Keratinocyte (primary cell): ENCODE results near the gene ULK4. TPM values are rescaled to one million over a fixed set of nuclear protein-coding genes. Genes with fewer than 3 reads are reported as not detected.

Experiments
- DNase-seq: peaks from one replicate; pipeline ENCODE4 v3.0.0-alpha.2; 2011; ENCODE audit warnings: low read depth, missing footprints, low spot score
- FAIRE-seq: peaks from 2 replicates; lab custom pipeline; 2011; peaks lifted over from hg19 to GRCh38; lab: Jason Lieb, UNC
- H2AFZ ChIP-seq: 2 replicates; pipeline ENCODE4 v1.6.0; 2012; ENCODE audit warnings: low read length, control low read depth, inconsistent platforms; ENCODE audit not compliant: control insufficient read depth
- H3K27ac ChIP-seq: 2 replicates; pipeline ENCODE4 v1.5.1; 2011; ENCODE audit warnings: low read length; ENCODE audit not compliant: control insufficient read depth, insufficient read depth
- H3K27me3 ChIP-seq: 3 replicates; pipeline ENCODE4 v1.6.0; 2011; ENCODE audit warnings: low read length; ENCODE audit not compliant: control insufficient read depth, insufficient read depth; ENCODE audit errors: extremely low read depth
- H3K36me3 ChIP-seq, 2 experiments: 2 replicates in 1 of 2; 3 replicates in 1 of 2; pipeline ENCODE4 v1.5.1; 2011; ENCODE audit warnings: low read length in 2 of 2, mild to moderate bottlenecking in 1 of 2; ENCODE audit not compliant: control insufficient read depth in 2 of 2, insufficient read depth in 2 of 2; ENCODE audit errors: extremely low read depth in 1 of 2
- H3K4me1 ChIP-seq: 3 replicates; pipeline ENCODE4 v1.5.1; 2011; ENCODE audit warnings: low read length; ENCODE audit not compliant: control insufficient read depth, insufficient read depth; ENCODE audit errors: extremely low read depth
- H3K4me2 ChIP-seq: 3 replicates; pipeline ENCODE4 v1.6.0; 2011; ENCODE audit warnings: low read depth, low read length; ENCODE audit not compliant: control insufficient read depth, insufficient read depth; ENCODE audit errors: extremely low read depth
- H3K4me3 ChIP-seq, 3 experiments: fragments of 200-600 bp in 1 of 3; sonication (generic) in 1 of 3; 2 replicates in 2 of 3; 3 replicates in 1 of 3; pipeline ENCODE4 v1.5.1; 2011 to 2016; ENCODE audit warnings: low read length in 3 of 3, mild to moderate bottlenecking in 3 of 3, control low read depth in 2 of 3, inconsistent platforms in 1 of 3, low read depth in 1 of 3, mixed read lengths in 1 of 3, mixed run types in 1 of 3, moderate library complexity in 1 of 3; ENCODE audit not compliant: control insufficient read depth in 2 of 3, insufficient read depth in 2 of 3; ENCODE audit errors: extremely low read depth in 1 of 3
- H3K79me2 ChIP-seq: 2 replicates; pipeline ENCODE4 v1.6.0; 2012; ENCODE audit warnings: low read length; ENCODE audit not compliant: control insufficient read depth, insufficient read depth
- H3K9ac ChIP-seq: 3 replicates; pipeline ENCODE4 v1.6.0; 2011; ENCODE audit warnings: low read length; ENCODE audit not compliant: control insufficient read depth, insufficient read depth; ENCODE audit errors: extremely low read depth
- H3K9me1 ChIP-seq: 3 replicates; pipeline ENCODE4 v1.6.0; 2011; ENCODE audit warnings: low read length; ENCODE audit not compliant: control insufficient read depth, insufficient read depth; ENCODE audit errors: extremely low read depth
- H3K9me3 ChIP-seq: 2 replicates; pipeline ENCODE4 v1.5.1; 2012; ENCODE audit warnings: low read depth, low read length; ENCODE audit not compliant: control insufficient read depth
- H4K20me1 ChIP-seq: 3 replicates; pipeline ENCODE4 v1.6.0; 2011; ENCODE audit warnings: low read length; ENCODE audit not compliant: control insufficient read depth, insufficient read depth; ENCODE audit errors: extremely low read depth
- EZH2 ChIP-seq: IDR thresholded peaks from one replicate; pipeline ENCODE4 v1.6.1; 2012; ENCODE audit warnings: inconsistent platforms, mild to moderate bottlenecking, low read length, moderate library complexity
- dilution Hi-C: fragments of 300-500 bp; cut with MboI; formaldehyde crosslinking; loops from one replicate; pipeline ENCODE4 v1.7.0; 2020; ENCODE audit warnings: low sequenced_read_pairs; ENCODE audit not compliant: extremely low pct_ligation_motif_present
- polyA plus RNA-seq, 5 experiments: library from polyadenylated mRNA; depleted of rRNA in 3 of 5; stranded (reverse) in 3 of 5; stranded (forward) in 1 of 5; unstranded in 1 of 5; fragments of >200 nt; gene quantifications; 1 replicate in 1 of 5; 2 replicates in 3 of 5; 3 replicates in 1 of 5; pipeline versions ENCODE4 v1.2.1 to v1.2.3, GENCODE V29; 2011 to 2012; ENCODE audit warnings: missing spikeins in 2 of 5, low read depth in 1 of 5, low replicate concordance in 1 of 5
- TF ChIP-seq, protein P1 (sequence below), 3 experiments: IDR thresholded peaks in 1 of 3; conservative IDR thresholded peaks in 1 of 3; optimal IDR thresholded peaks in 1 of 3; 2 replicates in 2 of 3; 3 replicates in 1 of 3; pipeline versions ENCODE3 to v1.5.1; 2011; ENCODE audit warnings: low read length in 3 of 3, mild to moderate bottlenecking in 3 of 3, moderate library complexity in 2 of 3, control low read depth in 1 of 3, inconsistent platforms in 1 of 3; ENCODE audit not compliant: insufficient read depth in 2 of 3; ENCODE audit errors: extremely low read depth in 1 of 3

Gene ULK4
- polyA plus RNA-seq, 1 donor (not counting 4 experiments of a cell fraction or from before 2014, with no cell fraction given) = 6.1 TPM

GRCh38 chr3:41874022-41874421 is 87.9 kb downstream of the ULK4 start:
- Histone ChIP-seq H3K27me3 (no peaks in the 10 kb centered on the region), H3K9me1 (no peaks in the 10 kb centered on the region), H3K4me1 (no peaks in the 10 kb centered on the region), H3K9ac (no peak overlapping the region), H3K9me3 (no peaks in the 10 kb centered on the region), H2AFZ (no peak overlapping the region), H3K27ac (no peak overlapping the region), H3K4me3 (no peak overlapping the region), H3K36me3 (no peaks in the 10 kb centered on the region), H3K4me2 (no peak overlapping the region), H4K20me1 (no peaks in the 10 kb centered on the region), H3K79me2 (no peaks in the 10 kb centered on the region)
- dilution Hi-C loops = no loop called here
- TF ChIP-seq, protein P1, sequence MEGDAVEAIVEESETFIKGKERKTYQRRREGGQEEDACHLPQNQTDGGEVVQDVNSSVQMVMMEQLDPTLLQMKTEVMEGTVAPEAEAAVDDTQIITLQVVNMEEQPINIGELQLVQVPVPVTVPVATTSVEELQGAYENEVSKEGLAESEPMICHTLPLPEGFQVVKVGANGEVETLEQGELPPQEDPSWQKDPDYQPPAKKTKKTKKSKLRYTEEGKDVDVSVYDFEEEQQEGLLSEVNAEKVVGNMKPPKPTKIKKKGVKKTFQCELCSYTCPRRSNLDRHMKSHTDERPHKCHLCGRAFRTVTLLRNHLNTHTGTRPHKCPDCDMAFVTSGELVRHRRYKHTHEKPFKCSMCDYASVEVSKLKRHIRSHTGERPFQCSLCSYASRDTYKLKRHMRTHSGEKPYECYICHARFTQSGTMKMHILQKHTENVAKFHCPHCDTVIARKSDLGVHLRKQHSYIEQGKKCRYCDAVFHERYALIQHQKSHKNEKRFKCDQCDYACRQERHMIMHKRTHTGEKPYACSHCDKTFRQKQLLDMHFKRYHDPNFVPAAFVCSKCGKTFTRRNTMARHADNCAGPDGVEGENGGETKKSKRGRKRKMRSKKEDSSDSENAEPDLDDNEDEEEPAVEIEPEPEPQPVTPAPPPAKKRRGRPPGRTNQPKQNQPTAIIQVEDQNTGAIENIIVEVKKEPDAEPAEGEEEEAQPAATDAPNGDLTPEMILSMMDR (optimal IDR thresholded peaks at IDR 0.05 in 1 of 3, IDR thresholded peaks at IDR 0.05 in 1 of 3, conservative IDR thresholded peaks at IDR 0.05 in 1 of 3; ENCODE audit: extremely low read depth in 1 of 3, insufficient read depth in 2 of 3, low read length in 3 of 3) = no peak
- no peak for TF ChIP-seq EZH2
- FAIRE-seq (no peak), DNase-seq (no peak)

- FAIRE-seq (no peak), DNase-seq (no peak)
- Histone ChIP-seq H3K4me2 (no peak overlapping the region), H3K79me2 (no peaks in the 10 kb centered on the region), H3K4me3 (no peak overlapping the region), H4K20me1 (no peaks in the 10 kb centered on the region), H3K9me3 (no peaks in the 10 kb centered on the region), H3K4me1 (no peaks in the 10 kb centered on the region), H3K36me3 (no peaks in the 10 kb centered on the region), H3K27me3 (no peaks in the 10 kb centered on the region), H3K27ac (no peak overlapping the region), H3K9ac (no peak overlapping the region), H2AFZ (no peak overlapping the region), H3K9me1 (no peaks in the 10 kb centered on the region)
- dilution Hi-C loops = no loop called here
- TF ChIP-seq EZH2 = no peak
- TF ChIP-seq, protein P1 (optimal IDR thresholded peaks at IDR 0.05 in 1 of 3, IDR thresholded peaks at IDR 0.05 in 1 of 3, conservative IDR thresholded peaks at IDR 0.05 in 1 of 3; ENCODE audit: extremely low read depth in 1 of 3, insufficient read depth in 2 of 3, low read length in 3 of 3) = no peak
Measured at GRCh38 chr3:41872157-41872556, 89.7 kb downstream of the ULK4 start.
